ENCODE results near the gene PALD1.

DNA sequence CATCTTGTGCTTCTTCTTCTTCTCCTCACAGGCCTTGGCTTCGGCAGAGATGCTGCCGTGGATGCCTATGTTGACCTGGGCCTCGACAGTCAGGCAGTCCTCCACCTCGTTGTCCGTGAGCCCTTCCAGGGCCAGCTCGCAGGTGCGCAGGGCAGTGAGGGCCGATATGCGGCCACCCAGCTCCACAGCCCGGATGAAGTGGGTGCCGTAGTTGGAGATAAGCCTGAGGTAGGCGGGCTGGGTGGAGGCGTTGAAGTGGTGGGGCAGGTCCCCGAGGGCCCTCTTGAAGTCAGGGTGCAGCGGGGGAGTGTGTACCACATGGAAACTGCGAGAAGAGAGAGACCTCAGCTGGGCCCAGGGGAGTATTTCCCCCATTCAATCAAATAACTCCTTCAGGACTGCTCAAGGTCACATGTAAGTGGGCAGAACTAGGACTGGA, 120.3 kb downstream of the PALD1 start:
- no peak for TF ChIP-seq POLR2A (IDR thresholded peaks at IDR 0.05)
- TF ChIP-seq, protein P1, sequence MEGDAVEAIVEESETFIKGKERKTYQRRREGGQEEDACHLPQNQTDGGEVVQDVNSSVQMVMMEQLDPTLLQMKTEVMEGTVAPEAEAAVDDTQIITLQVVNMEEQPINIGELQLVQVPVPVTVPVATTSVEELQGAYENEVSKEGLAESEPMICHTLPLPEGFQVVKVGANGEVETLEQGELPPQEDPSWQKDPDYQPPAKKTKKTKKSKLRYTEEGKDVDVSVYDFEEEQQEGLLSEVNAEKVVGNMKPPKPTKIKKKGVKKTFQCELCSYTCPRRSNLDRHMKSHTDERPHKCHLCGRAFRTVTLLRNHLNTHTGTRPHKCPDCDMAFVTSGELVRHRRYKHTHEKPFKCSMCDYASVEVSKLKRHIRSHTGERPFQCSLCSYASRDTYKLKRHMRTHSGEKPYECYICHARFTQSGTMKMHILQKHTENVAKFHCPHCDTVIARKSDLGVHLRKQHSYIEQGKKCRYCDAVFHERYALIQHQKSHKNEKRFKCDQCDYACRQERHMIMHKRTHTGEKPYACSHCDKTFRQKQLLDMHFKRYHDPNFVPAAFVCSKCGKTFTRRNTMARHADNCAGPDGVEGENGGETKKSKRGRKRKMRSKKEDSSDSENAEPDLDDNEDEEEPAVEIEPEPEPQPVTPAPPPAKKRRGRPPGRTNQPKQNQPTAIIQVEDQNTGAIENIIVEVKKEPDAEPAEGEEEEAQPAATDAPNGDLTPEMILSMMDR (IDR thresholded peaks at IDR 0.05): no peak

All from testis (tissue), 2 donors.